GM23248 (cell line): ENCODE measurements around the gene PDE8B.

Experiments
- EZH2 ChIP-seq: fragments of 200-600 bp; sonication (generic); IDR thresholded peaks from 2 replicates; pipeline ENCODE4 v1.6.1; 2018; ENCODE audit warnings: antibody characterized with exemption, mild to moderate bottlenecking; ENCODE audit not compliant: insufficient read depth, poor library complexity, severe bottlenecking
- EZH2phosphoT487 ChIP-seq: fragments of 200-600 bp; sonication (generic); IDR thresholded peaks from 2 replicates; pipeline ENCODE4 v1.6.1; 2018; ENCODE audit warnings: antibody characterized with exemption, moderate library complexity, mild to moderate bottlenecking, low read depth; ENCODE audit not compliant: insufficient read depth

- TF ChIP-seq EZH2phosphoT487 = no peak
- no peak for TF ChIP-seq EZH2
Observed at GRCh38 chr5:77318060-77318459, 107.6 kb downstream of the PDE8B start.
